ENCODE measurements around the gene HSF5.
"Not testable (repeated sequence)": the region's sequence is repeated elsewhere in the genome, so short reads cannot be mapped to it uniquely, and the experiment has no call there.

Gene HSF5

DNA sequence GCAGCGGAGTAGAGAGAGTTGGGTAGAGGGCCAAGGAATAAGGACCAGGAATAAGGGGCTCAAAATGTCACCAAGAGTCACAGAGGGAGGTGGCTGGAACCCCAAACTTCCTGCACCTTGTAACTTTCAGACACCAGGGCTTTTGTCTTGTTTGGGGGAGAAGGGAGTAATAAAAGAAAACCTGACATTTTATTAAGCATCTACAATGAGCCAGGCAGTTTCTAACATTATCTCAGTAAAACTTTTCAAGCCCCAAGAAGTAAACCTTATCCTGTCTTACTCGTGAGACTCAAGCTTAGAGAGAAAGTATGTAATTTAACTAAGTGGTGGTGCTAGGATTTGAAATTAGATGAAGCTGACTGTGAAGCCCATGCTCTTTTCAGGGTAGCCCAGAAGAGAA lies 27.1 kb upstream of the HSF5 start:
- DNase-seq, result no peak

DNA sequence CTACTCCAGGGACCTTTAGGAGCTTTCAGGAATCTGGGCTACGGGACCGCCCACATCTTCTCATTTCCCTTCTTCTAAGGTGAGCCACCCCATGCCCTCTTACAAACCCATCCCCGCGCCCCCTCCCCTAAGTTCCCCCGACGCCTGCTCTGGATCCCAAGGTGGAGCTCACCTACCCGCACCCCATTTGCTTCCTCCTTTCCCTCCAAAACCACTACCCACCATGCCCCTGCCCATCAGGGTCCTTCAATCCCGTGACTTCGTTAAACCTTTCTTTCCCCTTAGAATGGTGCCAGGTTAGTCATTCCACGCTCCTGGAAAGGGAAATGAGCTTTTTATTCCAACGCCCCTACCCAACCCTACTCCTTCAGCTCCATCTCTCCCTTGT lies 26.6 kb upstream of the HSF5 start:
- no peak for DNase-seq

DNA sequence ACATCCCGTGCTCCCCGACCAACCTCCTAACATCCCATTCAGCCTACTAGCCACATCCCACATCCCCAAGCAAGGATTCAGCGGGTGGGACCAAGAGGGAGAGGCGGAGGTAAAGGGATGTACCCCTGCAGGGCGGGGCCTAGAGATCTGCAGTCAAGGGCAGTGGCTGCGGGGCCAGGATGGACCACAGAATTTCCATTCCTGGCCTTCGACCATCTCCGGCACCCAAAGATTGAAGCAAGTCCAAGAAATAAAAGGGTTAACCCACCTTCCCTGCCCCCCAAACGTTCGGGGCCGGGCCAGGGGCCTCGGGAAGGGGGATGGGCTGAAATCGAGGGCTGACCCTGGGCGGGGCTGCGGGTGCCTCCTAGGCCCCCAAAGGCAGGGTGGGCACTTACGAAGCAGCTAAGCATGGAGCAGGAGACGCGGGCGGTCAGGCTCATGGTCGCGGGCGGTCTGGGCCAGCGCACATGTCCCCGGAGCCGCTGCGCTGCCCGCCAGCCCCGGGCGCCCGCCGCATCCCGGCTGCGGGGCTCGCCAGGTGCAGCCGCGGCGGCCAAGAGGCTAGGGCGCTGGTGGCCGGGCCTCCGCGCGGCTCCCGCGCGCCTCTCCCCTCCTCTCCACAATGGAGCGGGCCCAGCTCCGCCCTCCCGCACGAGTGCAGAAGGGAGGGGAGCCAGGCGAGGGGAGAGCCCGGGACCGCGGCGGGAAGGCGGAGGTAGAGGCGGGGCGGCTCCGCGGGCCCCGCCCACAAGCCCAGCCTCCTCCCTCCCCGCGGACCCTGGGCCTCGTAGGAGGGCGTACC lies 26.0 kb upstream of the HSF5 start, which contains the start of gene MTMR4:
MTMR4 (minus strand) TSS at position 674 of the 805 bp plus-strand sequence; CDS start at position 443, 231 bp downstream.
- DNase-seq, result peak; percentile 44 to 58

DNA sequence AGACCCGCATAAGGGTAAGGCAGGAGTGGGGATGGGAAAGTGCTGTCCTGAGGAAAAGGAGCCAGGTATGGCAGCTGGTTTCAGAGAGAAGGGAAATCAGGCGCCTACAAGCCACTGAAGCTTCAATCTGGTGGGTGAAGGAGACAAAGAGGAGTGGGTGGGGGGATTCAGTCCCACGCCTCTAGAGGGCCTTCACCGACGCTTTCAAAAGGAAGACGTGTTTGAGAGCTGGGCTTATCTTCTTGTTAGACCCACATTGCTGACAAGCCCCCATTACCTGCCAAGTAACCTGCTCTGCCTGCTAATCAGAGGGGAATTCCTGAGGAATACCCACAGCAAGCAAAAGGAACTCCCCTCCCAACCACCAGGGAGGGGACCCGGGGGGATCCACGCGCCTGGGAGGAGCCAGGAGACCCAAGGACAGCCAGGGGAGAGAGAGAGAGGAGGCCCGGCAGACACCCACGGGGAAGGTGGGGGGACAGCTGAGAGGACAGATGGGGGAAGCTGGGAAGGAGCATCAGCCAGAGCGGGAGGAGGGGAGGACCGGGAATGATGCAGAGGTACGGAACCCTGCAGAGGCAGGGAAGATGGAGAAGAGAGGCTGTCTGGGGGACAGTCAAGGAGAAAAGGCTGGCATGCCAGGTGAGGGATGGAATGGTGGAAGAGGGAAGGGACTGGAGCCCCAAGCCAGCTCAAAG lies 25.2 kb upstream of the HSF5 start:
- DNase-seq, result peak in 1 of 2 donors; percentile 56

DNA sequence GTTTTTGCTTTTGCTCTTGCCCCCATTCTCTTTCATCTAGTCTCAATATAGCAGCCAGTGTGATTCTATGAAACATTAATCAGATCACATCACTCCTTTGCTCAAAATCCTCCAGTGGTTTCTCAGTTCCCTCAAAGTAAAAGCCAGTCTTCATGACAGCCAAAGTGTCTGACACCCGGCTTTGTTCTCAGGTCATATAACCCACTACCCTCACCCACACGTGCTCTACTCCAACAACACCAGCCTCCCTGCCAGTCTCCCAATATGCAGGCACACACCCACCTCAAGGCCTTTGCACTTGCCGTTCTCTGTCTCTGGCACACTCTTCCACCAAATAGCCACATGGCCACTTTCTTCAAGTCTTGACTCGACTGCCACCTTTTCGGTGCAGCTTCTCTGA lies 21.9 kb upstream of the HSF5 start:
- DNase-seq, result no peak

DNA sequence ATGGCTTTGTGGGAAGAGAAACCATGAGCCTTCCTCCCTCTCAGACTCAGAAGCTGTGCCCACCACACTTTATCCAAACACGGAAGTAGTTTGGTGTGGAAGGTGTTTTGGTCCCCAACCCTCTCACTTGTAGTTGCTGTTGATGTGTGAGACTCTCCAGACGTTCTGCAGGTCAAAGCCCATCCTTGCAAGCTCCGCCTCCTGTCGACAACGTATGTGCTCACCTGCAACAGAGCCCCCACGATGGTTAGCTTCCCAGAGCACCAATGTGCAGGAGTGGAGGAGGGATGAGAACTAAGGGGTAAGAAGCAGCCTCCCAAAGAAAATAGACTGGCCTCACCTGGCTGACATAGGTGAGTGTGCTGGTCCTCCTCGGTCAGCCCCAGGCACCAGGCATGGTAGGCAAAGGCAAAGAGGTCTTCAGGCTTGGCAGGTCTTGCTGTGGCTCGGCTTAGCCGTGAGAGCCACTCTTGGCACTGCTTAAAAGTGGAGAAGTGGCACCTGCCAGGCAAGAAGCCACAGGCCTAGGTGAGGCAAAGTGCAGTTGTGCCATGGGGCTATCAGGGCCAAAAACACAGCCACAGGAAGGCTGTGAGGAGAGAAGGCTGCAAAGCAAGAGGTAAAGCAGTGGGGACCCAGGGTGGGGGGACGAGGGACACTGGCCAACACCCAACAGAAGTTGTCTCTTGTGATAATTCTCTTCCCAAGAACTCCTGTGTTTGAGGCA lies 20.3 kb upstream of the HSF5 start:
- DNase-seq, result no peak

DNA sequence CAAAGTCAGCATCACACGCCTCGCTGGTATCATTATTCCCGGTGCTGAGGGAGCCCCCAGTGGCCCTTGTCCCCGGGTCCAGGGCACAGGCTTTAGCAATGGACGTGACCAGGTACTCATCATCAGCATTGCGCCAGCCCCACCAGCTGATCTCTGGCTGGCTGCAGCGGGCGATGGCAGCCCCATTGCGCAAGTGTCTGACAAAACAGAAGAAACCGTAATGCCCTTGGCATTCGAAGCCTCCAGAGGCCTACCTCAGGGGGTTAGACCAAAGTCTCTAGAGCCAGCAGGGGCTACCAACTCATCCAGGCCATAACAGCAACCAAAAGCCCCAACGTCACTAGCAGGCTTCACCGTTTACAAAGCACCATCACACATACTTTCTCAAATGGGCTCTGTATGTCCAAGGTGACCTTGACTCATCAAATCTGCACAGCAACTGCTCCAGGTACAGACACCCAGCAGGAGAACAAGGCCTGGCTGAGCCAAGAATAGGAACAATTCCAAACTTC lies 19.0 kb upstream of the HSF5 start:
- peak; percentile 30 to 74 for DNase-seq

DNA sequence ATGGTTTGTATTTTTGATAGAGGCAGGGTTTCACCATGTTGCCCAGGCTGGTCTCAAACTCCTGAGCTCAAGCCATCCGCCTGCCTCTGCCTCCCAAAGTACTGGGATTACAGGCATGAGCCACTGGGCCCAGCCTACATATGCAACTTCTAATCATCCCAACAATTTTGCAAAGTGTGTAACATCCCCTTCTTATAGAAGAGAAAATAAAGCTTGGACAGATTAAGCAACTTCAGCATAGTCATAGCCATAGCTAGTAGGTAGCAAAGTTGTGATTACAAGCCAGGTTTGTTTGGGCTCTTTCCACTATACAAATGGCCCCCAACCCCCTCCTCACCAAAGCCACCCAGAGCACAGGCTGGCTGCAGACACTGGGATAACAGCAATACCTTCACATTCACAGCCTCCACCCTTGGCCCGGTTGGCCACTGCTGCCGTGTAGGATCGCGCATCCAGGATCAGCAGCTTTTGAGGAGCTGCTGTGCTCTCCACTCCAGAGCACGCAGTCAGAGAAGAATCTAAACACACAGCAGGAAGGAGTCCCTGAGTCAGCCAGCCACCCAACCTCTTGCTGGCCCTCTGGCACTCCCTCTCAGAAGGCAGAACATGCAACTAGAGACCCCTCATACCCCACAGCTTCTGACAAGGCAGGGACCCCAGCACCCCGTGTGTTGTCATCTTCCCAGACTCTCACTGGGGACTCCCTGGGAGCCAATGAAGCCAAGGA lies 18.3 kb upstream of the HSF5 start:
- DNase-seq, result no peak

DNA sequence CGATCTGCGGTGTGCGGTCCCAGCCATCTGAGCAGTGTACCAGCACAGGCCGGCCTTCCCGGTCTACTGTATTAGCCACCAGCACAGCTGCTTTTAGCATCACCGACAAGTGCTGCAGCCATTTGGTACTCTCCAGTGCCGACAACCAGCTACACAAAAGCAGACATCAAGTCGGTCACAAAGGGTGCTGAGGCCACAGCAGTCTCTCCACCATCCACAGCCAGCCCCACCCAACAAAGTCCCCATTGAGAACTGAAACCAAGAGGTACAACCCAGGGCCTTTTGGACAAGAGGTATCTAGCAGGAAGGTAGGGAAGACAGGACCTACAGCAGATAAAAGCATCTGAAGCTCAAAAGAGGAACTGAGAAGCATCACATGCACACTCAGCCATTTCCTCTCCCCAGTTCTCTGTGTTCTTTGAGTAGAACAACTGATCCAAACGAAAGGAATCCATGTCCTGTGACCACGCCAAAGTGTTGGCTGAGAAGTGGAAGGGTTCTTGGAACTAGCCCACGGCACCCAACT lies 16.7 kb upstream of the HSF5 start:
- peak; percentile 31 to 45 for DNase-seq

DNA sequence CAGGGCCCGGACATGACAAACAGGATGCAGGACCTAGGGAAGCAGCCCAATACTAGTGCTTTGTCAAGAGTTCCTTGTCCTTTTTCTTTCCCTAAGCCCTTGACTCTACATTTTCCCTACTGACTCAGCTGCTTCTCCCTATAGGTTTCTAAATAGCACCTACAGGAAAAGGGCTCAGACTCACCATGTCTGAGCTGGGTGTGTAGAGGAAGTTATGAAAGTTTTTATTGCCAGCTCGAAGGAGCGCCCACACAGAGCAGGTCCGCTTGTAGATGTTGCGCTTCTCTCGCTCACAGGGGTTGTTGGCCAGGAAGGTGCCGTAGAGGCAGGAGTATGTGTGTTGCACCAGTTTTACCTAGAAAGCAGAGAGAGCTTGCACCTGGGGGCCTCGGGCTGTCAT lies 15.7 kb upstream of the HSF5 start:
- DNase-seq, result peak; percentile 44 to 69

DNA sequence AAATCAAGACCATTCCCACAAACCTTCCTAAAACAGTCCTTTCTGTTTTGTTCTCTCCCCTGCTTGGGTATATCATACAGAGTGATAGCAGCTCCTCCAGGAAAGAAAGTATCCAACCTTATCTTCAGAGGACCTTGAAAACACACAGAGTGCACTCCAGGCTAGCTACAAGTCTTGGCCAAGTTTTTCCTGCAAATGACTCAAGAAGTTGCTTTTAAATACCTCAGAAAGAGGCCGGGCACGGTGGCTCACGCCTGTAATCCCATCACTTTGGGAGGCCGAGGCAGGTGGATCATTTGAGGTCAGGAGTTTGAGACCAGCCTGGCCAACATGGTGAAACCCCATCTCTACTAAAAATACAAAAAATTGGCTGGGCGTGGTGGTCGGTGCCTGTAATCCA lies 14.9 kb upstream of the HSF5 start:
- not testable (repeated sequence) for DNase-seq

DNA sequence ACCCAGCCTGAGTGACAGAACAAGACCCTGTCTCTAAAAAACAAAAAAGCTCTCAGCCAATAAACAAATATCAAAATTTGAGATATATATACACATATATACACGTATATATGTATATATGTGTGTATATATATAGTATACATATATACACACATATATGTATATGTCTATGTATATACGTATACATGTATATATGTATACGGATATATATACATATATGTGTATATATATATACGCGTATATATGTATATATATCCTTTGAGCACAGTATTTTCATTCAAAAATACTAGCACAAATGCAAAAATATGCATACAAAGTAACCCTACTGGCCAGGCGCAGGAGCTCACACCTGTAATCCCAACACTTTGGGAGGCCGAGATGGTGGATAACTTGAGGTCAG lies 13.2 kb upstream of the HSF5 start:
- DNase-seq, result no peak

DNA sequence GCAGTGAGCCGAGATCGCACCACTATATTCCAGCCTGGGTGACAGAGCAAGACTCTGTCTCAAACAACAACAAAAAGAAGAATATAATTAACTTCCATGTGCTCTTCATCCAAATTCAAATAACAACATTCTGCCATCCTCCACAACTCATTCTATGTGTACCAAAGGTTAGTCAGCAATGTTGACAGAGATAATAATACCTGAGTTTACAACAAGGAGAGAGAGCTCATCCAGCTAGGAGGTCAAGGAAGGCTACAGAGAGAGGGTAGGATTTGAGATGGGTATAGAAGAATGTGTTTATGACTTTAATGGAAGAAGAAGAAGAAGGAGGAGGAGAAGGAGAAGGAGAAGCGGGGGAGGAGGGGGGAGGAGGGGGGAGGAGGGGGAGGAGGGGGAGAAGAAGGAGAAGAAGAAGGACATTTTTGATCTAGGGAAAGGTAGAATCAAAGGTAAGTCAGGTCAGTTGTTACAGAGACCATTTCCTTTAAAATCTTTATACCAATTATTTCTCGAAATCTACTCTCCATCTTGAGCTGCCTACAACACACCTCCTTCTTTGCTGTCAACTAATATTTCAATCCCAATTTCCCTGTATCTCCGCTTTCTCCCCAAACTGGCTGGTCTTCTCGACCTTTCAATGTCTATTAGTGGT lies 10.1 kb upstream of the HSF5 start:
- DNase-seq, result no peak

DNA sequence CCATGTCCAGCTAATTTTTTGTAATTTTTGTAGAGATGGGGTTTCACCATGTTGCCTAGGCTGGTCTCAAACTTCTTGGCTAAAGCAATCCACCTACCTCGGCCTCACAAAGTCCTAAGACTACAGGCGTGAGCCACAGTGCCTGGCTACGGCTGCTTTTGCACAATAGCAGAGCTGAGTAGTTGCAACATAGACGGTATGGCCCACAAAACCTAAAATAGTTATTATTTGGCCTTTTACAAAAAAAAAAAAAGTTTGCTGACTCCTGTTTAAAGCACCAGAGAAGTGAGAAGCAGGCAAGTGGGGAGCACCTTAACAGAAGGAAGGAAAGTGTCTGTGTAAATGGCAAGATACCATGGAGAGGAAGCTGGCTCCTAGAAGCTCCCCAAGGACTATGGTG lies 5.3 kb upstream of the HSF5 start:
- no peak for DNase-seq

DNA sequence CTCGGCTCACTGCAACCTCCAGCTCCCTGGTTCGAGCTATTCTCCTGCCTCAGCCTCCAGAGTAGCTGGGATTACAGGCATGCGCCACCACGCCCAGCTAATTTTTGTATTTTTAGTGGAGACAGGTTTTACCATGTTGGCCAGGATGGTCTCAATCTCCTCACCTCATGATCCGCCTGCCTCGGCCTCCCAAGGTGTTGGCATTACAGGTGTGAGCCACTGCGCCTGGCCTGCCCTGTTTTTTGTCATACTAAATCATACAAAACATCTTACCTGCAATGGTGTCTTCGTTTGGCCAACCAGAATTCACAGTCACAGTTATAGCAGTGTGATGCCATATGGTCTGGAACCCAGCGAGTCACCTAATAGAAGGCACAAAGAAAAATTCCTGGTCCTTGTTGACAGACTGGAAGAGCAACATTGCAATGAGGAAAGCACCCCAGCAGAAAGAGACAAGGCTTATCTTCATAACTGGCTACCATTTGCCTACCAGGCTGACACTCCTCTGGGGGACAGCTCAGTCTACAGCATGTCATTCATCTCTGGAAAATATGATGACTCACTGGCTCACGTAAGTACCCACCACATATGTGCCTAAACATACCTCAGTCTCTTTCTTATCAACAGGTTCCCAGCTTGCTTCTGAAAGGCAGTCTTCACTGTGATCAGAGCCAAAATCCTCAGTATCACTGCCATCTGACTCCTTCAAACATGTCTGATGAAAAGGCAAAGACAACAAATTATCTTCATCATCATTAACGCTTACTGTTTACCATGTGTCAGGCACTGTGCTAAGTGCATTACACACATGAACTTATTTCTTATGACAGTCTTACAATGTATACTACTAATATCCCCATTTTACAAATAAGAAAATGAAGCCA lies 4.3 kb upstream of the HSF5 start:
- no peak for DNase-seq

DNA sequence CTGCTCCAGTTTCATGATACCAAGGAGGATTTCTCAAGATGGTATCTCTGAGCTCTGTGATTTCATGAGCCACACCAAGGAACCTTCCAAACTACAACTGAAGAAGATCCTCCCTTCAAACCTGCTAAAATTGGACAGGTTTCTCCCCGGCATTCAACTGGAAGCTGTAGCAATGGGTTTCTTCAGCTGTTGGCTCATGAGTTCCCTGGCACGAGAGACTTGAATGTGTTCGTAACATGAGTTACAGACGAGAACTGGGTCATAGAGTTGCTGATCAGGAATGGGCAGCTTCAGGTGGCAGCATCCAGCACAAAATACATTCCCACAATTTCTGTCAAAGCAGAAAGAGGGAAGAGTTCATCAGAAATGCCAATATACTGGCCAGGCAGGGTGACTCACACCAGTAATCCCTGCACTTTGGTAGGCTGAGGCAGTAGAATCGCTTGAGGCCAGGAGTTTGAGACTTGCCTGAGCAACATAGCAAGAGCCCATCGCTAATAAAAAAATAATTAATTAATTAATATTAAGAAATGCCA lies 3.4 kb upstream of the HSF5 start:
- DNase-seq, result no peak

DNA sequence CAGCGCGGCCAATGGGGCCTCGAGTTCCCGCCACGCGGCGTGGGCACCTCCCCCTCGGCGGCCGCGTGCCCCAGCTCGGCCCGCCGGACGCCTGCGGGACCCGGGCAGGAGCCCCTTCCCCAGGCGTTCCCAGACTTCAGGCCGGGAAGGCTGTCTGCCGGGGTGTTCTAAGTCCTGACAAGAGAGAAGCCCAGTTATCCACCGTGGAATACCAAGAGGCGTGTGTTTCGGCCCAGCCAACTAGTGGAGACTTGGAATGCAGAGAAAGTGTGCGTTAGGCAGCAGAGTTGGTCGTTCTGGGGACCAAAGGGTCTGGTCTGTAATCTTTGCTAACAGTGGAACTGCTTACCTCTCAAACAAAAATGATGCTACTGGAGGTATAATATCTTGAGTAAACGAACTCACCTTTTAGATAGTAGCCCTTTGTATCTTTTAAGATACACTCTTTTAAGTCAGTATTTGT lies 251 bp upstream of the HSF5 start:
- DNase-seq, result no peak

DNA sequence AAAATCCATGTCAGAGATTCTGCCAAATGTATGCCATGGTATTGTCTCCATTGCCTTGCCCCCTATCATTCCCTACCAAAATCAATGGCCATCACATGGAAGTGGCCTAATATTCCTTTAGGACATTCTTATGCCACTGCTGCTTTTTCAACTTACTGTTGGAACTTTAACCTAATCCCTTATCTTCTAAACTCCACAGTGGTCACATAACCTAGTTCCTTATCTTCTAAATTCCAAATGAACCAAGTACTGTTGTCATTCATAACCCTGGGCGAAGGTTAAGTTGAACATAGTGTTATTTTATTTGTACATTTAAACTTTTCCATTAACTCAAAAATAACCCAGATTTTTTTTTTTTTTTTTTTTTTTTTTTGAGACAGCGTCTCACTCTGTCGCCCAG lies 3.6 kb downstream of the HSF5 start:
- DNase-seq, result no peak

DNA sequence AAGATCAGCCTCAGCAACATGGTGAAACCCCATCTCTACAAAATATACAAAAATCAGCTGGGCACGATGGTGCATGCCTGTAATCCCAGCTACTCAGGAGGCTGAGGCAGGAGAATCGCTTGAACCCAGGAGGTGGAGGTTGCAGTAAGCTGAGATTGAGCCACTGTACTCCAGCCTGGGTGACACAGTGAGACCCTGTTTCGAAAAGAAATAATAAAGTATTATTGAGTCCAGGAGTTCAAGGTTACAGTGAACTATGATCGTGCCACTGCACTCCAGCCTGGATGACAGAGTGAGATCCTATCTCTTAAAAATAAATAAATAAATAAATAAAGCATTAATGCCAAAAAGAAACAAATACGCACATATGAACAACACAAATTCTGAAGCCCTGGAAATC lies 6.4 kb downstream of the HSF5 start:
- DNase-seq, result not testable (repeated sequence)

DNA sequence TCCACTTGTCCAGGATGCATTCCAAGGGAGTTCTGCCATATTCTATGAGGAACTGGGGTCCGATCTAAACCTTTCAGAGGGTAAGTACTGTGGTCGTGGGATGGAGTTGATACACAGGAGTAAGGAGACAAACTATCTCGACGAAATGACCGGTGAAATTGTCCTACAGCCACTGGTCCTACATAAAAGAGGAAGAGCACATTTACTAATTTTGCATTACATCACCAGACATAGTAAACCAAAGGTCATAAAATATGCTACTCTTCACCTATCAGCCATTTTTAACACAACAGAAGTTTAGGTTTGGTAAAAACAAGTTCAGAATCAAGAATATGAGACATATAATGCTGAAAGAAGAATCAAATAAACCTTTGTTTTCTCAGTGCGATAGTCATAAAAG lies 8.1 kb downstream of the HSF5 start:
- DNase-seq, result peak; percentile 22 to 38

DNA sequence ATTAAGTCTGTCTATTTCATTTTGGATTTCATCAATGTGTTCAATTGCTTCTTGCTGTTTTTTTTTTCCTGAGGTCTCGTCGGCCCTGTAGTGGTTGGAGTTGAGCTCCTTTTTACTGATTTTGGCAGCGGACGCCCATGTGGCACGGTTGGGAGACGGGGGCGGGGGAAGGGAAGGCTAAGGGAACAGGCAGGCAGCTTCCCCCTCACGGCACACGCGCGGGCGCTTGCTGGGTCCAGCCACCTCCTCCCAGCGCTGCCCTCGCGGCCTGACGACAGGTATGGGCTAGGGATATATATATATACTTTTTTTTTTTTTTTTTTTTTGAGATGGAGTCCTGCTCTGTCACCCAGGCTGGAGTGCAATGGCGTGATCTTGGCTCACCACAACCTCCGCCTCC lies 11.4 kb downstream of the HSF5 start:
- DNase-seq, result no peak
